HG03135 (cell line): ENCODE measurements around the gene TUBA8.
"Not testable (repeated sequence)": the region's sequence is repeated elsewhere in the genome, so short reads cannot be mapped to it uniquely, and the experiment has no call there.

Experiments
- ATAC-seq: cut with Tn5 transposase; IDR thresholded peaks from one replicate; pipeline ENCODE4 v1.9.1; 2021; ENCODE audit warnings: mild to moderate bottlenecking, moderate library complexity; ENCODE audit not compliant: unreplicated experiment

TUBA8 gene

GRCh38 chr22:18123476-18124025, 12.9 kb downstream of the TUBA8 start:
- ATAC-seq: not testable (repeated sequence)

GRCh38 chr22:18126606-18127005, 16.0 kb downstream of the TUBA8 start:
- no peak for ATAC-seq

GRCh38 chr22:18130018-18130417, 19.4 kb downstream of the TUBA8 start:
- ATAC-seq: no peak

GRCh38 chr22:18130699-18131429, 20.3 kb downstream of the TUBA8 start:
- no peak for ATAC-seq

GRCh38 chr22:18133452-18133851, 22.8 kb downstream of the TUBA8 start:
- ATAC-seq: no peak

GRCh38 chr22:18136563-18137320, 26.1 kb downstream of the TUBA8 start:
- no peak for ATAC-seq

GRCh38 chr22:18141004-18141403, 30.4 kb downstream of the TUBA8 start:
- not testable (repeated sequence) for ATAC-seq

- ATAC-seq: no peak
Observed at GRCh38 chr22:18144105-18144504, 33.5 kb downstream of the TUBA8 start.

- no peak for ATAC-seq
Observed at GRCh38 chr22:18145676-18146388, 35.2 kb downstream of the TUBA8 start.

- no peak for ATAC-seq
Observed at GRCh38 chr22:18146389-18146753, 35.8 kb downstream of the TUBA8 start.

- no peak for ATAC-seq
Observed at GRCh38 chr22:18147791-18148190, 37.2 kb downstream of the TUBA8 start.

- ATAC-seq: no peak
Observed at GRCh38 chr22:18148293-18148965, 37.8 kb downstream of the TUBA8 start.

- ATAC-seq: no peak
Observed at GRCh38 chr22:18152519-18152918, 41.9 kb downstream of the TUBA8 start.

GRCh38 chr22:18154821-18155390, 44.3 kb downstream of the TUBA8 start:
- ATAC-seq: no peak

- not testable (repeated sequence) for ATAC-seq
Observed at GRCh38 chr22:18155546-18155945, 44.9 kb downstream of the TUBA8 start.

- no peak for ATAC-seq
Observed at GRCh38 chr22:18156878-18157713, 46.5 kb downstream of the TUBA8 start.

- ATAC-seq: no peak
Observed at GRCh38 chr22:18157714-18158028, 47.1 kb downstream of the TUBA8 start.

GRCh38 chr22:18160641-18161040, 50.0 kb downstream of the TUBA8 start:
- ATAC-seq: not testable (repeated sequence)

GRCh38 chr22:18163843-18164242, 53.2 kb downstream of the TUBA8 start:
- ATAC-seq: peak; percentile 69

- not testable (repeated sequence) for ATAC-seq
Observed at GRCh38 chr22:18164584-18164983, 54.0 kb downstream of the TUBA8 start.
